Kidney epithelial cell (primary cell): ENCODE measurements around the gene HDDC2. TPM values are rescaled to one million over a fixed set of nuclear protein-coding genes. Genes with fewer than 3 reads are reported as not detected.

Experiments used
- DNase-seq: peaks from one replicate; pipeline ENCODE4 v3.0.0-alpha.2; 2010; ENCODE audit warnings: low read depth
- H3K27me3 ChIP-seq: 2 replicates; pipeline ENCODE4 v1.6.0; 2011; ENCODE audit warnings: low read length; ENCODE audit not compliant: control insufficient read depth, insufficient read depth
- H3K36me3 ChIP-seq: 2 replicates; pipeline ENCODE4 v1.5.1; 2011; ENCODE audit warnings: low read length; ENCODE audit not compliant: control insufficient read depth, insufficient read depth
- H3K4me3 ChIP-seq: 2 replicates; pipeline ENCODE4 v1.5.1; 2011; ENCODE audit warnings: low read depth, mild to moderate bottlenecking, control low read depth, low read length
- total RNA-seq: library from RNA; depleted of rRNA; stranded (reverse); fragments of >200 nt; gene quantifications from 2 replicates; pipeline ENCODE4 v1.2.3, GENCODE V29; 2015
- TF ChIP-seq, protein P1 (sequence below): IDR thresholded peaks from 2 replicates; pipeline ENCODE4 v1.5.1; 2011; ENCODE audit warnings: mild to moderate bottlenecking, moderate library complexity, low read length, control low read depth, inconsistent platforms; ENCODE audit not compliant: insufficient read depth, poor library complexity, severe bottlenecking

Gene HDDC2
- total RNA-seq, 1 donor from 2014 or later, result 76.3 TPM

DNA sequence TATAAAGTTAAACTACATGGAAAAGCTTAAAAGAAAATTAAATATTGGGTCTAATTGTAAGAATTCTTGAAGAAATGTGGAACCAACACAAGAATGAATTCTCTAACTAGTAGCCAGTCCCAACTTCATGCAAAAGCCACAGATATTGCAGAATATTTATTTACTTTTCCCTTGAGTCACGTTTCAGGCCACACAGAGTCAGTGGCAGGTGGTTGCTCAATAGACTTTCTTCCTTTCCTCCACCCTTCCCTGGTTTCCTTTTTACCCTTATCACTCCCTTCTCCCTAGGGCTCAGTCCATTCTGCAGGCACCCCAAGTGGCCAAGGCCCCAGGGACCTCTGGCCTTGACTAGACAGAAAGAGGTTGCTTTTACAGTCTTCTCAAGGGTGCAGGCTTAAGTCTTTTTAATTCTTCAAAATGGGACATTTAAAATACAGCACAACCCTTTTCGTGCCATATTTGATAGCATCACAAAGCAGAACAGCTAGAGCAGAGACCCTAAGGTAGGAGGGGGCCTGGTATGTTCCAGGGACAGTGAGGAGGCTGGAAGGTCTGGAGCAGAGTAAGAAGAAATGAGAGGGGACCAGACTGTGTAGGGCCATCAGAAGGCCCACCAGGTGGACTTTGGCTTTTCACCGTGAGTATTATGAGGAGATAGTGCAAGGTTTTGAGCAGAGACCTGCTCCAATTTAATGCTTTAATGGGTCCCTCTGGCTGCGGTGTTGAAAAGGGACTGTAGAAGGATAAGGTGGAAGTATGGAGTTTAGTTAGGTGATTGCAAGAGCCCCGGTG, 65.0 kb downstream of the HDDC2 start:
- no peak overlapping the region for H3K4me3 ChIP-seq
- no peaks in the 10 kb centered on the region for H3K27me3 ChIP-seq
- TF ChIP-seq, protein P1, sequence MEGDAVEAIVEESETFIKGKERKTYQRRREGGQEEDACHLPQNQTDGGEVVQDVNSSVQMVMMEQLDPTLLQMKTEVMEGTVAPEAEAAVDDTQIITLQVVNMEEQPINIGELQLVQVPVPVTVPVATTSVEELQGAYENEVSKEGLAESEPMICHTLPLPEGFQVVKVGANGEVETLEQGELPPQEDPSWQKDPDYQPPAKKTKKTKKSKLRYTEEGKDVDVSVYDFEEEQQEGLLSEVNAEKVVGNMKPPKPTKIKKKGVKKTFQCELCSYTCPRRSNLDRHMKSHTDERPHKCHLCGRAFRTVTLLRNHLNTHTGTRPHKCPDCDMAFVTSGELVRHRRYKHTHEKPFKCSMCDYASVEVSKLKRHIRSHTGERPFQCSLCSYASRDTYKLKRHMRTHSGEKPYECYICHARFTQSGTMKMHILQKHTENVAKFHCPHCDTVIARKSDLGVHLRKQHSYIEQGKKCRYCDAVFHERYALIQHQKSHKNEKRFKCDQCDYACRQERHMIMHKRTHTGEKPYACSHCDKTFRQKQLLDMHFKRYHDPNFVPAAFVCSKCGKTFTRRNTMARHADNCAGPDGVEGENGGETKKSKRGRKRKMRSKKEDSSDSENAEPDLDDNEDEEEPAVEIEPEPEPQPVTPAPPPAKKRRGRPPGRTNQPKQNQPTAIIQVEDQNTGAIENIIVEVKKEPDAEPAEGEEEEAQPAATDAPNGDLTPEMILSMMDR, result no peak
- H3K36me3 ChIP-seq, result no peaks in the 10 kb centered on the region
- DNase-seq, result no peak

DNA sequence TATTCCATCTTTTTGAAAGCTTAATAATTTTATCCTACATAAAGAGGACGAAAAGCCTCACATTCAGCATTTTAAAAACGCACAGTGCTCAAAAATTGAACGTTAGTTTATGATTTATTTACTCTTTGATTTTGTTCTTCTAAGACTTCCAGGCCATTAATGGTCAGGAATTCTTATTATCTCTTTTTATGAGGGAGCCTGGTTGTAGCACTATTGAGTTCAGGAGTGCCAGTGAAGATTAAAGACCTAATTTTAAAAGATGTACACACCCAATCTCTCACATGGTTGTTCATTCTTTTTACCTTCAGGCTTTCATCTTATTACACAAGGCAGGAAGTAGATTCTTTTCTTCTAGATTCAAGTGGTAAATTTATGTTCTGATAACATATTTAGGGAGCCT, 68.6 kb downstream of the HDDC2 start:
- H3K36me3 ChIP-seq, result no peaks in the 10 kb centered on the region
- no peak overlapping the region for H3K4me3 ChIP-seq
- DNase-seq, result no peak
- H3K27me3 ChIP-seq, result no peaks in the 10 kb centered on the region
- TF ChIP-seq, protein P1, result no peak

DNA sequence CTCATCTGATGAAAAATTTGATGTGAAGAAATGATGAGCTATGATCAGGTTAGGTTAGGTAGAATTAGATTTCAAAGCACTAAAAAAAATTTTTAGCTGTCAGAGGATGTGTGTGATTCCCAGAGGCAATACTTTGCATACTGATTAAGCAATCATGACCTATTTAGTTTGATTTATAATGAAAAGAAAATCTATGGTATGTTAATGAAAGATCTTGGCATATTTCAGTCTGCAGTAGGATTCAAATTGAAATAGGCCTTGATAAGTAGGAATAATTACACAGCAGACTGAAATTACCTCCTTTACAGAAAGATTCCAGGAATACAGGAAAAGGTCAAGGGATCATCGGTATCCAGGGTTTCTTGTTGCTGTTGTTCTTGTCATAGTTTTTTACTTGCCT, 69.3 kb downstream of the HDDC2 start:
- no peaks in the 10 kb centered on the region for H3K36me3 ChIP-seq
- TF ChIP-seq, protein P1, result no peak
- DNase-seq, result no peak
- no peak overlapping the region for H3K4me3 ChIP-seq
- no peaks in the 10 kb centered on the region for H3K27me3 ChIP-seq

DNA sequence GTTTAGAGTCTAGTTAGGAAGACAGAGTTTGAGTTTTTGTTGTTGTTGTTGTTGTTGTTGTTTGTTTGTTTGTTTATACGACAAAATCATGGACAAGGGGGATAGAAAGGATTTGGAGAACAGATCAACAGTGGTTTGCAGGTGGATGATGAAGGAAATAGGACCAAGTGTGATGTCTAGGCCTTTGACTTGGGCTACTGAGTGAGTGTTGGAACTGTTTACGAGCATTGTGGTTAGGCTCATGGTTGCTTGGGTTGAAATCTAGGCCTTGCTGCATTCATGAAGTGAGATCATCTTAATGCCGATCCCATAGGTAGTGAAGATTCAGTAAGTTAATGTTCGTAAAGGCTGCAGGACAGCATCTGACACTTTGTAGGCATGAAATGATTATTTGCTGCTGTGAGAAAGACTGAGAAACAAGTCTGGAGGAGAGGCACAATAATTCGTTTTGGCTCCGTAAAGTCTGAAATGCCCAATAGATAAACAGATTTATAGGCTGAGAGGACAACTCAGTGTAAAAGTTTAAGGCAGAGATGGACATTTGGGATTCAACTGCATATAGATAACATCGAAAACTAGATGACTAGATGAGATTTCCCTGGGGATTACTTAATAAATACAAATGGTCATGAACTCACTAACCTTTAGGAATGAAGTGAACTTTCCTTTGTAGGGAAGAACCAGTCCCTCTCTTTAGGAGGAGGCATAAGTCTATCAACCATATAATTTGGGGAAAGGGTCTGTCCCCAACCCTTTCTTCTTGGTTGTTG, 70.0 kb downstream of the HDDC2 start:
- Histone ChIP-seq H3K36me3 (no peaks in the 10 kb centered on the region), H3K27me3 (no peaks in the 10 kb centered on the region), H3K4me3 (no peak overlapping the region)
- no peak for DNase-seq
- TF ChIP-seq, protein P1, result no peak

DNA sequence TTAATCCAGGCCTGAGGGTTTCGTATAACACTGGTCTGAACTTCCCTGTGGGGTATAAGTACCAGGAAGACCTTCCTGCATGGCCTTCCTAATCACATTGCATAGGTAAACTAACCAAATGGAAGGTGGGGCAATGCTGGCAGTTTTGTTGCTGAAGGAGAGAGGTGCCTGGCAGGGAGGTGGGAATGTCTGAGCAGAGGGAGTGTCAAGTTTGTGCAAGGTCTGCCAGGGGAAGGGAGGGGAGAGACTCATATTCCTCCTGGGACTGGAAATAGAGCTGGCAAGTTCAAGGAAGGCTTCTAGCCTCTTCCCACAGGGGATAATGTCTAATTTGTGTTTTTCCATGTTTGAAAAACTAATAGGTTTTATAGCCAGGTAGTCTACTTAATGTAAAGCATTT, 70.6 kb downstream of the HDDC2 start:
- TF ChIP-seq, protein P1, result no peak
- no peak overlapping the region for H3K4me3 ChIP-seq
- no peak for DNase-seq
- no peaks in the 10 kb centered on the region for H3K36me3 ChIP-seq
- H3K27me3 ChIP-seq, result no peaks in the 10 kb centered on the region

DNA sequence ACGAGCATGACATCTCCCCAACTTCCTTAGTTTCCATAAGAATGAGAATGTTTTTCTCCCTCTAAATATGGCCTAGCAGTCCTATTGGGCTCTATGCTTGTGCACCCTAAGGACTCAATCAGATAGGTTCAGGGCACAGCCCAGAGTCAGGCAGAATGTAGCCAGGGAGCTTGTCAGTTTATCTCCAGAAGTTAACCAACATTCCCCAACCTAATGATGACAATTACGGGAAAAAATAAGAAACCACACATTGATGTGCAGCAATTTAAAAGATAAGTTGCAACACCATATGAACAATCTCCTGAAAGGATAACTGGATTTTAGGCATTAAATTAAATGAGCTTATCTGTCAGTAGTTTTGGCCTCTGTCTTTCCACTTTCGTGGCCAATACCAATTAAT, 71.1 kb downstream of the HDDC2 start:
- no peak for DNase-seq
- TF ChIP-seq, protein P1, result no peak
- Histone ChIP-seq H3K4me3 (no peak overlapping the region), H3K27me3 (no peaks in the 10 kb centered on the region), H3K36me3 (no peaks in the 10 kb centered on the region)
